NCI-H1694 (cell line): ENCODE data around the gene NTSR2.

Experiments used
- DNase-seq: peaks from one replicate; lab custom pipeline; 2025; lab: John Stamatoyannopoulos, UW

The NTSR2 gene

DNA sequence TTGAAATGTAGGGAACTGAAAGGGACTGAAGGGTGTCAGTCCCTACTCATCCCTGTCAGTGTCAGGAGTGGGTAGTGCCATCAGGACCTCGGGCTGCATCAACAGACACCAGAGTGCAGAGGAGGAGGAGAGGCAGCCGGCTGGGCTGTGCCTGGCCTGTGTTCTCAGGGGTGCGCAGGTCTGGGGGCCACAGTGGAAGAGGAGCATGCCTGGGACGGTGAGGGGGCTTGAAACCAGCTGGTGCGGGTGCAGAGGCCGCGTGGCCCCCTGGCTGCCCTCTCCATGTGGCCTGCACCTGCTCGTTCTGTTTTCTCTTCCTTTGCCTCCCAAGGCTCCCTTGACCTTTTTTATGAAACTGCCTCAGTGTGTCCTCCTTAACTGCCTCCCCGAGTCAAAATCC lies 41.3 kb downstream of the NTSR2 start:
- DNase-seq, result no peak

DNA sequence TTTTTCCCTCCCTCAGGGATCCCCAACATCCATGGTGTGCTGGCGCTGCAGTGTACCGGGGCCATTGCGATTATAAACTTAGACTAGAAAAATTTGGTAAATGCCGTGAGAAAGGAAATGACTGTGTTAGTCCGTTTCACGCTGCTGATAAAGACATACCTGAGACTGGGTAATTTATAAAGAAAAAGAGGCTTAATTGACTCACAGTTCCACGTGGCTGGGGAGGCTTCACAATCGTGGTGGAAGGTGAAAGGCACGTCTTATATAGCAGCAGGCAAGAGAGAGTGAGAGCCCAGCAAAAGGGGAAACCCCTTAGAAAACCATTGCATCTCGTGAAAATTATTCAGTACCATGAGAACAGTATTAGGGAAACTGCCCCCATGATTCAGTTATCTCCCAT lies 44.3 kb downstream of the NTSR2 start:
- DNase-seq, result no peak

- no peak for DNase-seq
These were observed 45.1 kb downstream of the NTSR2 start for GRCh38 chr2:11624893-11625292.

GRCh38 chr2:11622611-11623010 lies 47.4 kb downstream of the NTSR2 start:
- DNase-seq, result no peak

DNA sequence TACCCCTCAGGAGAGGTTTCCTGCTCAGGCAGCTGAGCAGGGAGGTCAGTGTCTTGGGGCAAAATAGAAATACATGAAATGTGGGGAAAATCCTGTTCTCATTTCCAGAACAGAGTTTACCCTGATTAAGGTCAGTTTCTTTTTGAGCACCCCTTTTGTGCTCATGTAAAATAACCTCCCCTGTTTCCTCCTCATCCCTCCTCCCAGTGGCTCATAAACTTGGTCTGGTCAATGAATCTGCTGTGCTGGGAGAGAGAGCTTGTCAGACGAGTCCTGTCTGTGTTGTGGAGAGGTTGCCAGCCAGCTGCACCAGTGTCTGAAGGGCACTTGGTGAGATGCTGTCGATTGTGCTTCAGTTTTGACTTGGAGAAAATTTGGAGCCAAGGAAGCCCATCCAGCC lies 48.6 kb downstream of the NTSR2 start:
- no peak for DNase-seq

DNA sequence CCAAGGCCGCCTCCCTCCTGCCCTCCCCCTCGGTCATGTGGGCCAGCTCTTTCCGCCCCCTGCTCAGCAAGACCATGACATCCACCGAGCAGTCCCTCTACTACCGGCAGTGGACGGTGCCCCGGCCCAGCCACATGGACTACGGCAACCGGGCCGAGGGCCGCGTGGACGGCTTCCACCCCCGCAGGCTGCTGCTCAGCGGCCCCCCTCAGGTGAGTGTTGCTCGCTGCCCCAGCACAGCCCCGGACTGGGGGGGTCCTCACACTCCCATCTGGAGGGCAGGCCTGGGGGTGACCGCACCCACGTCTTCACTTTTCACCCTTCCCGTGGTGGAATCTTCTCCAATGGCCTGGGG lies 51.3 kb downstream of the NTSR2 start:
- no peak for DNase-seq

DNA sequence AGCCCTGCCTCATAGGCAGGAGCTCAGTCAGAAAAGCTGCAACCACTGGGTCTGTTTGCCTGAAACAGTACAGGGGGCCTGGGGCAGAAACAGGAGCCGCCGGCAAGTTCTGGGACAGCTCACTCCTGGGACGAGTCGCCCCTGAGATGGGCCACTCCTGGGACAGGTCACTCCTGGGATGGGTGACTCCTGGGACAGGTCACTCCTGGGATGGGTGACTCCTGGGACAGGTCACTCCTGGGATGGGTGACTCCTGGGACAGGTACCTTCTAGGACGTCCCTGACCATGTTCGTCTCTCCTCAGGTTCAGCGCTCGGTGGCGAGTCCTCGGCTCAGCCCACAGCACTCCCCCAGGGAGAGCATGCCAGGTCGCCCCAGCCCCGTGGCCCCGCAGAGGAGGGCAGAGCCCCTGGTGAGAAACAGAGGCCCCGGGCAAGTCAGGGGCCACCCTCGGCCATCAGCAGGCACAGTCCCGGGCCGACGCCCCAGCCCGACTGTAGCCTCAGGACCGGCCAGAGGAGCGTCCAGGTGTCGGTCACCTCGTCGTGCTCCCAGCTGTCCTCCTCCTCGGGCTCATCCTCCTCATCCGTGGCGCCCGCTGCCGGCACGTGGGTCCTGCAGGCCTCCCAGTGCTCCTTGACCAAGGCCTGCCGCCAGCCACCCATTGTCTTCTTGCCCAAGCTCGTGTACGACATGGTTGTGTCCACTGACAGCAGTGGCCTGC lies 51.8 kb downstream of the NTSR2 start:
- DNase-seq, result no peak

DNA sequence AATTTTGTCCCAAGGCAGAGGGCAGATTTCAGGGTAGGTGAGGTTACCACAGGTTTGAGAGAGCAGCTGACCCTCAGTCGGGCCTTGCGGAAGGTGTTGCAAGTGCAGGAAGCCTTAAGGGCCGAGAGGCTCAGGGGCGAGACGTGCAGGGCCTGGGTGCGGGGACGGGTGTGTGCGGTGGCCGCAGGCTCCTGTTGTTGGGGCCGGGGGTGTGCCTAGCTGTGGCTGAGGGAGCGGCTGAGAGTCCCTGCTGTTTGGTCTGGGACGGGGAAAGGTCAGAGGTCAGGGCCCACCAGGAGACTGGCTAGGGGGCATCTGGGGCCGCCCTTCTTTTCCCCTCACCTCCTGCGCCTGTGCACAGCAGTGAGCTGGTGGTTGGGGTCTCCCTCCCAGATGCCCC lies 52.5 kb downstream of the NTSR2 start:
- no peak for DNase-seq

GRCh38 chr2:11616851-11617415 lies 53.1 kb downstream of the NTSR2 start:
- DNase-seq, result no peak

DNA sequence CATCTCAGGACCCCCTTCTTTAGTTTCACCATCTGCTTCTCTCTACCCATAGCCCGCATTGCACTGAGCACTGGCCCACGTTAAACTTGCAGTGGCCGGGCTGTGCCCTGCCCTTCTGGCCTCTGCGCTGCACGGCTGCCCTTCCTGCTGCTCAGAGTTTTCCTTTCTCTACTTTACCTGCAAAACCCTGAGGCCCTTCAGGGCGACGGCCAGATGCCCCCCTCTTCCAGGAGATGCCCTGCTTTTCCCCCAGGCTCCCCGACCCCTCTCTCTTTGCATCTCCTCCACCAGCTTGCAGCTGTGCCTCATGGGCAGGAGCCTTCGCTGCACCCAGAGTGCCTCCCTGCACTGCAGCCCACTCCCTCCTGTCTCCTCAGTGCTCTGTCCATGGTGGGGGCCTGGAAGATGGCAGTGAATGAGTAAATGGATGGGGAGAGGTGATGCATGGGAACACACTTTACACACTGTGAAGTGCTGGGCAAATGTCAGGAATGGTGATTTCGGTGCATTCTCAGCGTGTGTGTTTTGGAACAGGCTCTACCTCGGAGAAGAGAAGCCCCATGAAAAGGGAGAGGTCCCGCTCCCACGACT lies 53.8 kb downstream of the NTSR2 start:
- DNase-seq, result no peak

GRCh38 chr2:11615209-11615608 lies 54.8 kb downstream of the NTSR2 start:
- DNase-seq, result no peak

GRCh38 chr2:11613297-11613696 lies 56.7 kb downstream of the NTSR2 start:
- no peak for DNase-seq

DNA sequence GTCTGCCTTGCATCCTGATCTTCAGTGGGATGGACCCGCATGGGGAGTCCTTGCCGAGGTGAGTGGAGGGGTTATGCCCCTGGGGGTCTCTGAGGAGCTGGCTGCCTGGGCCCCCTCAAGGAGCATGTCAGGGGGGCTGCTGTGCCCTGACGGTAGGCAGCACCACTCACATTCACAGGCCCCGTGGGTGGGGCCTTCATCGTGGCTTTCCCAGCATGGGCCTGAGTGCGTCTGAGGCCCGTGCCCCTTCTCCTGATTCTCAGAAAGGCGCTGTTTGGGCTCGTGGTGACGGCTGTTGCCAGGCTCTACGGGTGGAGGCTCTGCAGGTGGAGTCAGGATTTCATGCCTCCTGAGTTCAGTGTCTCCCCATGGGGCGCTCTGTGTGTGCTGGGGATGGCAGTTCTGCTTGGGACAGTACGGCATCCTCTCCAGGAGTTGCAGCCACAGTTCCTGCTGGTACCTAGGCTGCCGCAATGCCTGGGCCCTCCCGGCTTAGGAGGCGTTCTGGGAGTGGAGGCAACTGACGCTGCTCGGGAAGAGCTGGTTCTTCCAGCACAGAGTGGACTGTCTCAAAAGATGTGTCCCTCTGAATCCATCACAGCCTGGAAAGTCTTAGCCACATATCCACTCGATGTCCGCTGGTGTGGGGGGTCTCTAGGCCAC lies 57.3 kb downstream of the NTSR2 start:
- DNase-seq, result no peak

DNA sequence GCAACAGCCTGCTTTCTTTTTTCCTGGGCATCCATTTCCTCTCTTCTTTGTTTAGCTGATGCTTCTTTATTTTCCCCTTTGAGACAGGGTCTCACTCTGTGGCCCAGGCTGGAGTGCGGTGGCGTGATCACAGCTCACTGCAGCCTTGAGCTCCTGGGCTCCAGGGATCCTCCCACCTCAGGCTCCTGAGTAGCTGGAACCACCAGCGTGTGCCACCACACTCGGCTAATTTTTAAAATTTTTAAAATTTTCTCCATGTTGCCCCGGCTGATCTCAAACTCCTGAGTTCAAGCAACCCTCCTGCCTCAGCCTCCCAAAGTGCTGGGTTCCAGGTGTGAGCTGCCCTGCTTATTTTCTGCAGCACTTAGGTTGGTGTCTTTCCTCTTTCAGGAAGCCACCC lies 58.7 kb downstream of the NTSR2 start:
- DNase-seq, result no peak

- DNase-seq, result no peak
These were observed 59.3 kb downstream of the NTSR2 start for GRCh38 chr2:11610624-11611242.
